ENCODE measurements around the gene ENKD1.
"Not testable (repeated sequence)": the region's sequence is repeated elsewhere in the genome, so short reads cannot be mapped to it uniquely, and the experiment has no call there.

Gene ENKD1, protein sequence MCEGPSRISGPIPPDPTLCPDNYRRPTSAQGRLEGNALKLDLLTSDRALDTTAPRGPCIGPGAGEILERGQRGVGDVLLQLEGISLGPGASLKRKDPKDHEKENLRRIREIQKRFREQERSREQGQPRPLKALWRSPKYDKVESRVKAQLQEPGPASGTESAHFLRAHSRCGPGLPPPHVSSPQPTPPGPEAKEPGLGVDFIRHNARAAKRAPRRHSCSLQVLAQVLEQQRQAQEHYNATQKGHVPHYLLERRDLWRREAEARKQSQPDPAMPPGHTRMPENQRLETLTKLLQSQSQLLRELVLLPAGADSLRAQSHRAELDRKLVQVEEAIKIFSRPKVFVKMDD

DNA sequence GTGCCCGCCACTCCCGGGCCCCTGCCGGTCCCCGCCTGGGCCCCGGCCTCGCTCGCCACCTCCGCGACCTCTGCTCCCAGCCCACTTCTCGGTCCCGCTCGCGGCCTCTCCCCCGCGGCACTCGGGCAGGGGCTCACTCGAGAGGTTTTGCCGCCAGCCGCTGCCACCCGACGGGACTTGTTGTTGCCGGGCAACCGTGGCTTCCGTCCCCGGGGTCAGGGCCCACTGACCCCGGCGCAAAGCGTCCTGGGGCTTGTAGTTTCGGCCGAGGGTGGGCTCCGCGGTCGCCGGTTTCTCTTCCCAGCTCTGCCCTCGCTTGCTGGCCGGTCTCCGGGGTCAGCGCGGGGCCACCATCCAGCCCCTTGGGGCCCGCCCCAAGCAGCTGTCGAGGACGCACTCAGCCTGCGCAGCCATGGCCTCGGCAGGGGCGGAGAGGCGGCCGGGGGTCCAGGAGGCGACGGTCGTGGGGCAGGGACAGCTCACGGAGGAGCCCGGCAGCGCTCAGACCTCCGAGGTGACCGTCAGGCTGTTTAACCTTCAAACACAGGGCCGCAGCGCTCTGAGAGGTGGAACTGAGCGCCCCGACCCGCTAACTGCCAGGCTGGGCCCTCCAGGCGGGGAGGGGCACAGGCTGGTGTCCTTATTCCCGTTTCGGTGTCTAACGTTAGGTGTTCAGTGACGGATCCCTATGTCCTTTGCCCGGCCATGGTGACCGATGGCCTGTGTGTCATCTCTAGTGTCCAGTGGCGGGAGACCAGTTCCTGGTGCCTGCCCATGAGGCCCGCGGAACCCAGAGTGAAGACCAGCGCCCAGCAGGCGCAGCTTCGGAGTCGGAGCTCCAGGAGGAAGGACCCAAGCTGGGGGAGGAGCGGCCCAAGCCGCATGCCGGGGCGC is at the start of gene ENKD1, which contains the start of gene C16orf86:
ENKD1 (minus strand) TSS at position 192 of the 894 bp plus-strand sequence. CDS start 308 bp downstream, outside the sequence.
C16orf86 (plus strand) TSS at position 256 of the 894 bp plus-strand sequence; CDS start at position 413, 157 bp downstream.
- DNase-seq = peak; percentile 78

- no peak for DNase-seq
Measured at GRCh38 chr16:67716097-67716496, 49.5 kb upstream of the ENKD1 start.

DNA sequence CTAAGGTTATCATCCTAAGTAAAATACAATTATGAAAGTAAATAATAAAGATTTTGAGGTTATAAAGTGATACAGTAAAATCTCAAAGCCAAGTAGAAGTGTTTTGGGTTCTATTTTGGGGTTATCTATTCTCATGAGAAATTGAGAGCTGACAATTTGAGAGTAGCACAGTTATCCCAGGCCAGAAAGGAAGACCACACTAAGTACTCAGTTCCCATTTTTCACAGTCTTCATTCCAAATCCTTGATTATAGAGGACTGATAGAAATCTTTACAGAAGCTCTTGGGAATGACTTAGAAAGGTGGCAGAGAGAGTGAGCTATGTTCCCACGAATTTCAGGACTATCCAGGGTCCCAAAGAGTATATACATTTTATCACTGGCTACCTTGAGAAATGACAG is 48.0 kb upstream of the ENKD1 start:
- DNase-seq = no peak

GRCh38 chr16:67713647-67714273 is 47.2 kb upstream of the ENKD1 start:
- DNase-seq = no peak

GRCh38 chr16:67710607-67711006 is 44.1 kb upstream of the ENKD1 start:
- no peak for DNase-seq

DNA sequence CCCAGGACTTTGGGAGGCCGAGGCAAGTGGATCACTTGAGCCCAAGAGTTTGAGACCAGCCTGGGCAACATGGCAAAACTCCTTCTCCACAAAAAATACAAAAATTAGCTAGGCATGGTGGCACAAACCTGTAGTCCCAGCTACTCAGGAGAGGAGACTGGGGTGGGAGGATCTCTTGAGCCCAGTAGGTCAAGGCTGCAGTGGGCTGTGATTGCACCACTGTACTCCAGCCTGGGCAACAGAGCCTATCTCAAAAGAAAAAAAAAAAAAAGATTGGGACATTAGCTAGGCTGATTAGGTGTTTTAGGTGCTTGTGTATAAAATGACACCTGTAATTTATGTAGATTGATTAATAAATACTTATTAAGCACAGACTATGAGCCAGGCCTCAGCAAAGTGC is 42.5 kb upstream of the ENKD1 start:
- no peak for DNase-seq

GRCh38 chr16:67708368-67708771 is 41.8 kb upstream of the ENKD1 start:
- no peak for DNase-seq

DNA sequence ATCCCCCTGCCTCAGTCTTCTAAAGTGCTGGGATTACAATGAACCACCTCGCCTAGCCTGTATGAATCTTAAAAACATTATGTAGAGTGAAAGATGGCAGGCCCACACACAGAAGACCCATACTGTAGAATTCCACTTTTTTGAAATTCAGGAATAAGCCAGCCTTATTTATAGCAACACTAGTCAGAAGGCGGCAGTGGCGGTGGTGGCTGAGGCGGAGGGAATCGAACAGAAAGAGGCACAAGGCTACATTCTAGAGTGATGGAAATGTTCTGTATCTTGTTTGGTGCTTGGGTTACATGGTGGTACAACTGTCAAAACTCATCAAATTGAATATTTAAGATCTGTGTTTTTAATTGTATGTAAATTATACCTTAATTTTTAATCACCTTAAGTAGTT is 41.2 kb upstream of the ENKD1 start:
- no peak for DNase-seq

GRCh38 chr16:67707210-67707609 is 40.7 kb upstream of the ENKD1 start:
- no peak for DNase-seq

- no peak for DNase-seq
Measured at GRCh38 chr16:67704110-67704509, 37.6 kb upstream of the ENKD1 start.

DNA sequence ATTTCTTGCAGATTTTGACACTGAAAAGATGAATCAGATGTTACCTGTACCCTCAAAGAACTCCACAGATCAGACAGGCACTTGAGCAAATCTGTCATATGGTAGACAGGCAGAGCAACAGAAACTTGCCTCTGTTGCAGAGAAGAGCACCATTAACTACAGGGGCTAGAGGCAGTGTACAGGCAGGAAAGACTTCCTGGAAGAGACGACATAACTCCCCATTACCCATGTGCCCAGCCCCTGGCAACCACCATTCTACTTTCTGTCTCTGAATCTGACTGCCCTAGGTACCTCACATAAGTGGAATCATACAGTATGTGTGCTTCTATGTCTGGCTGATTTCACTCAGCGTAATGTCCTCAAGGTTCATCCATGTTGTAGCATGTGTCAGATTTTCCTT is 37.1 kb upstream of the ENKD1 start:
- no peak for DNase-seq

DNA sequence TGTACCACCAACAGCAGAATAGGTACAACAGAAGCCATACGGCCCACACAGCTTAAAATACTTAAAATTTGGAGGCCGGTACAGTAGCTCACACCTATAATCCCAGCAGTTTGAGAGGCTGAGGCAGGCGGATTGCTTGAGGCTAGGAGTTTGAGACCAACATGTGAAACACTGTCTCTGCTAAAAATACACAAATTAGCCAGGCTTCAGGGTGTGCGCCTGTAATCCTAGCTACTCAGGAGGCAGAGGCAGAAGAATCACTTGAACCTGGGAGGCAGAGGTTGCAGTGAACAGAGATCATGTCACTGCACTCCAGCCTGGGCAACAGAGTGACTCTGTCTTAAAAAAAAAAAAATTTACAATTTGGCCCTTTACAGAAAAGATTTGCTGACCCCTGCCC is 35.6 kb upstream of the ENKD1 start:
- DNase-seq = no peak

DNA sequence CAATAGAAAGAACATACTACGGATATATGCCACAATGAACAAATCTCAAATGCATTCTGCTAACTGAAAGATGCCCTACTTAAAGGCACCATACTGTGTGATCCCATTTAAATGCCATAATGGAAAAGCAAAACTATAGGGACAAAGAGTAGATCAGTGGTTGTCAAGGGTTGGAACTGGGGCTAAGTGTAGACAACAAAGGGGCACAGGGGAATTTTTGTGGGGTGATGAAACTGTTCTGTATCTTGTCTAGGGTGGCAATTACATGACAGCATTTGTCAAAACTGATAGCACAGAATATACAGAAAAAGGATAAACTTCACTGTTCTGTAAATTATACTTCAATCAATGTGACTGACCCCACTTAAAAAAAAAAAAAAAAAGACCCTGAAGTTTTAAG is 34.9 kb upstream of the ENKD1 start:
- no peak for DNase-seq

GRCh38 chr16:67699265-67699664 is 32.7 kb upstream of the ENKD1 start:
- DNase-seq = no peak

DNA sequence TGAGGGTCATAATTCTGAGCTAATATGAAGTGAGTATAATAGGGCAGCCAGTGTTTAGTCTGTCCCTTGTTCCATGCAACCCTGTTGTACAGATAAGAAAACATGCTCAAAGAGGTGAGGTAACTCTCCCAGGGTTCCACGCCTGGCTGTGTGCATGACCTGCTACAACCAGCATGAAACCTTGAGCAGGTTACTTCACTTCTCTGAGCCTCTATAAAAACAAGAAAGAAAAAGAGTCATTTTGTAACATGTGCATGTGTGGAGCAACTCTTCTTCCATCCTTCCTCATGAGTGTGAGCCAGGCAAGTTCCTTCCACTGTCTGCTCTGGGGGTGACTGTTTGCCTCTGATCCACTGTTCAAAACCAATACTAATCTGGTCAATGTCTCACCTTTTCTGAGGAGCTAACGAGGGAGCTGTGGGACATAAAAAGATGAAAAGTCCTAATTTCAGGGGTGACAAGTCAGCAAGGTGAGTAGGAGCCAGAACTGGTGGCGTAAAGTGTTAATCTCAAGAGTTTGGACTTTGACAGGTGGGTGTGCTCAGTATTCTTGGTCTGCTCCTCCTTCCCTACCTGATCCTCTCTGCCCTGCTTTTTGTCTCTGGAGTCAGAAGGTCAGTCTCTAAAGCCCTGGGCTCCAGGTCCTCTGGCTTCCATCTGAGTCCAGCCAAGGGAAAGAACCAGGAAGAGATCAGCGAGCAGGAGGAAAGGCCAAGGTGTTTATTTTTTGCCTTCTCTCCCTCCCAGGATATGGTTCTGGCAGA is 31.1 kb upstream of the ENKD1 start:
- no peak for DNase-seq

GRCh38 chr16:67694611-67695010 is 28.1 kb upstream of the ENKD1 start:
- DNase-seq = no peak

DNA sequence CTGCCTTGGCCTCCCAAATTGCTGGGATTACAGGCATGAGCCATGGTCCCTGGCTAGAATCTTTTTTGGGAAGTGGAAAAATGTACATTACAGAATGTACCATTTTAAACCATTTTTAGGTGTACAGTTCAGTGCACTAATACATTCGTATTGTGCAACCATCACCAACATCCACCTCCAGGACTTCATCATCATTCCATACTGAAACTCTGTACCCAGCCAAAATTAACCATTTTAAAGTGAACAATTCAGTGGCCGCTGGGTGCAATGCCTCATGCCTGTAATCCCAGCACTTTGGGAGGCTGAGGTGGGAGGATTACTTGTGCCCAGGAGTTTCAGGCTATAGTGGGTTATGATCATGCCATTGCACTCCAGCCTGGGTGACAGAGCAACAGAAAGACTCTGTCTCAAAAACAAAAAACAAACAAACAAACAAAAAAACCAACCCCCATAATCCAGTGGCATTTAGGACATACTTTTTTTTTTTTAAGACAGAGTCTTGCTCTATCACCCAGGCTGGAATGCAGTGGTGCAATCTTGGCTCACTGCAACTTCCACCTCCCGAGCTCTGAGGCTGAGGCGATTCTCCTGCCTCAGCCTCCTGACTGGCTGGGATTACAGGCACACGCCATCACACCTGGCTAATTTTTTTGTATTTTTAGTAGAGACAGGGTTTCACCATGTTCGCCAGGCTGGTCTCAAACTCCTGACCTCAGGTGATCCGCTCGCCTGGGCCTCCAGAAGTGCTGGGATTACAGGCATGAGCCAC is 27.2 kb upstream of the ENKD1 start:
- not testable (repeated sequence) for DNase-seq

DNA sequence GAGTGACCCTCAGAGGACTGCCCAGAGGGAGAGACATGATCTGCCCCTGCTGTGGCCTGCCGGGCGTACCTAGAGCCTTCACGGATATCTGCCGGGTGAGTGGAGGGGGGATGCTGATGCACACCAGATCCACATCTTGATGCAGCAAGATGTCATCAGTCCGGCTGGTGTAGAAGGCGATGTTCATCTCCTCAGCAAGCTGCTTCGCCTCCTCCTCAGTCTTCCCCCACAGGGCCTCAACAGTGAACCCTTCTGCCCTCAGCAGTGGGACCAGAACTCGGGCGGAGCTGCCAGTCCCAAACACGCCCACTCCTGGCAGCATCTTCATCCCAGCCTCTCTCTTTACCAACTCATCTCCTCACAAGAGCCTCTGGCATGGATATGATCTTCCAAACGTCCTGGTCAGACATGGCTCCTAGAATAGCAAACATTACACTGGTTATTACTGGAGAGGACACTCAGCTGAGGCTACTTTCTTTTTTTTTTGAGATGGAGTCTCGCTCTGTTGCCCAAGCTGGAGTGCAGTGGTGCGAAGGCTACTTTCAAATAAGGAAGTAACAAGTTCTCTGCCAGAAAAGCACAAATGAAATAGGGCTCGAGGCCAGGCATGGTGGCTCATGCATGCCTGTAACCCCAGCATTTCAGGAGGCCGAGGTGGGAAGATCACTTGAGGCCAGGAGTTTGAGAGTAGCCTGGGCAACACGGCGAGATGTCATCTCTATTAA is 19.0 kb upstream of the ENKD1 start:
- no peak for DNase-seq

DNA sequence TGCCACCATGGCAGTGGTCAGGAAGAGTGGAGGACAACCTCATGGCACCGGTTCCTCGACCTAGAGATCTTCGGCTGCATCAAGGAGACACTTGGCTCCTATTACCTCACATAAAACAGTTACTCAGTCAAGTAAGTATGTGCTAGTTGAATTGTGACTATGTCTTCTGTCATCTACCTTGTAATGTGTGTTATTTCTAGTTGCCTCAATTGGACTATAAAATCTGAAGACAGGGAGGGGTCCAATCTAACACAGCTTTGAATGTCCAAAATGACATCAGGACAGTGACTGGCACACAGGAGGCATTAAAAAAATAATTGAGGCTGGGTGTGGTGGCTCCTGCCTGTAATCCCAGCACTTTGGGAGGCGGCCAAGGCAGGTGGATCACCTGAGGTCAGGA is 17.2 kb upstream of the ENKD1 start:
- no peak for DNase-seq

- DNase-seq = no peak
Measured at GRCh38 chr16:67679935-67680897, 13.7 kb upstream of the ENKD1 start.

Data from activated gamma-delta T cell treated with Interleukin-2 at 50 U/mL for 16 hours (primary cell).